HEK293 (cell line): ENCODE results near the gene TMEM174.

Experiments used
- CTCF ChIA-PET: fragments of 350-600 bp; formaldehyde crosslinking; extraction: SDS; loops from one replicate; lab custom pipeline; 2021; ENCODE audit warnings: antibody characterized with exemption; lab: Yijun Ruan, JAX
- POLR2A ChIA-PET: fragments of 300-600 bp; formaldehyde crosslinking; extraction: SDS; loops from one replicate; lab custom pipeline; 2020; ENCODE audit warnings: antibody characterized with exemption, inconsistent platforms; lab: Yijun Ruan, JAX
- H3K27ac ChIP-seq: fragments of 200-500 bp; sonication (Bioruptor generic); 2 replicates; pipeline ENCODE4 v1.5.1; 2014; ENCODE audit warnings: low read depth, low read length, control low read depth, inconsistent platforms; ENCODE audit errors: extremely low read depth
- H3K36me3 ChIP-seq, 2 experiments: fragments of 200-500 bp in 1 of 2; sonication (Bioruptor generic) in 1 of 2; 1 replicate in 1 of 2; 2 replicates in 1 of 2; pipeline ENCODE4 v1.5.1; 2014 to 2017; ENCODE audit warnings: inconsistent platforms in 2 of 2, low read length in 2 of 2; ENCODE audit not compliant: control insufficient read depth in 2 of 2, insufficient read depth in 1 of 2
- H3K4me1 ChIP-seq: fragments of 200-500 bp; sonication (Bioruptor generic); 2 replicates; pipeline ENCODE4 v1.5.1; 2014; ENCODE audit warnings: mild to moderate bottlenecking, low read length, inconsistent platforms; ENCODE audit not compliant: control insufficient read depth, insufficient read depth
- H3K4me3 ChIP-seq: 2 replicates; pipeline ENCODE4 v1.5.1; 2011; ENCODE audit warnings: low read depth, mild to moderate bottlenecking, control low read depth, low read length, moderate library complexity
- H3K9me3 ChIP-seq: fragments of 200-500 bp; sonication (Bioruptor generic); 2 replicates; pipeline ENCODE4 v1.5.1; 2014; ENCODE audit warnings: low read depth, low read length, inconsistent platforms; ENCODE audit not compliant: control insufficient read depth, insufficient read depth
- BCL11B ChIP-seq: fragments of 450-650 bp; formaldehyde crosslinking; IDR thresholded peaks from 2 replicates; pipeline ENCODE4 v1.5.1; 2016; ENCODE audit warnings: low read depth, missing biosample characterization, missing genetic modification characterization
- GLI2 ChIP-seq: fragments of 450-650 bp; formaldehyde crosslinking; IDR thresholded peaks from 2 replicates; pipeline ENCODE4; 2017; ENCODE audit warnings: missing biosample characterization, missing genetic modification characterization, low read depth, borderline replicate concordance
- MEIS1 ChIP-seq: sonication (generic); formaldehyde crosslinking; IDR thresholded peaks from 2 replicates; pipeline ENCODE4 v1.8.1; 2022; ENCODE audit warnings: missing genetic modification reagents, mild to moderate bottlenecking, borderline replicate concordance
- ZBTB17 ChIP-seq: fragments of 450-650 bp; formaldehyde crosslinking; IDR thresholded peaks from 2 replicates; pipeline ENCODE4 v1.5.1; 2016; ENCODE audit warnings: missing biosample characterization, missing genetic modification characterization
- ZBTB7A ChIP-seq: fragments of 450-650 bp; formaldehyde crosslinking; IDR thresholded peaks from 2 replicates; pipeline ENCODE4 v1.5.1; 2016; ENCODE audit warnings: low read depth, missing biosample characterization, missing genetic modification characterization
- ZFHX2 ChIP-seq: fragments of 450-650 bp; formaldehyde crosslinking; conservative IDR thresholded peaks from 2 replicates; pipeline ENCODE4 v1.5.1; 2016; ENCODE audit warnings: missing biosample characterization, missing genetic modification characterization
- ZFP37 ChIP-seq: fragments of 450-650 bp; formaldehyde crosslinking; IDR thresholded peaks from 2 replicates; pipeline ENCODE4 v1.5.1; 2016; ENCODE audit warnings: missing biosample characterization, missing genetic modification characterization
- ZNF10 ChIP-seq: fragments of 450-650 bp; formaldehyde crosslinking; IDR thresholded peaks from 2 replicates; pipeline ENCODE4 v1.5.1; 2017; ENCODE audit warnings: missing biosample characterization, missing genetic modification characterization
- ZNF175 ChIP-seq: fragments of 450-650 bp; formaldehyde crosslinking; IDR thresholded peaks from 2 replicates; pipeline ENCODE4 v1.5.1; 2016; ENCODE audit warnings: missing biosample characterization, missing genetic modification characterization
- ZNF184 ChIP-seq: fragments of 450-650 bp; IDR thresholded peaks from 2 replicates; pipeline ENCODE4 v1.5.1; 2018; ENCODE audit warnings: missing biosample characterization, mild to moderate bottlenecking, missing genetic modification characterization
- ZNF324 ChIP-seq: fragments of 450-650 bp; formaldehyde crosslinking; IDR thresholded peaks from 2 replicates; pipeline ENCODE4 v1.5.1; 2016; ENCODE audit warnings: missing biosample characterization, missing genetic modification characterization
- ZNF341 ChIP-seq: fragments of 450-650 bp; formaldehyde crosslinking; IDR thresholded peaks from 2 replicates; pipeline ENCODE4; 2016; ENCODE audit warnings: low read depth, missing biosample characterization, missing genetic modification characterization
- ZNF354C ChIP-seq: fragments of 450-650 bp; formaldehyde crosslinking; IDR thresholded peaks from 2 replicates; pipeline ENCODE4 v1.5.1; 2016; ENCODE audit warnings: missing biosample characterization, missing genetic modification characterization, low read depth, borderline replicate concordance
- ZNF366 ChIP-seq: fragments of 450-650 bp; formaldehyde crosslinking; conservative IDR thresholded peaks from 2 replicates; pipeline ENCODE4 v1.5.1; 2016; ENCODE audit warnings: missing biosample characterization, missing genetic modification characterization
- ZNF394 ChIP-seq: fragments of 450-650 bp; formaldehyde crosslinking; IDR thresholded peaks from 2 replicates; pipeline ENCODE4 v1.5.1; 2016; ENCODE audit warnings: missing biosample characterization, missing genetic modification characterization, mild to moderate bottlenecking, moderate library complexity, borderline replicate concordance
- ZNF555 ChIP-seq: fragments of 450-650 bp; formaldehyde crosslinking; conservative IDR thresholded peaks from 2 replicates; pipeline ENCODE4 v1.5.1; 2017; ENCODE audit warnings: missing biosample characterization, mild to moderate bottlenecking, missing genetic modification characterization, inconsistent platforms
- TF ChIP-seq, protein P1 (sequence below): fragments of 450-650 bp; formaldehyde crosslinking; IDR thresholded peaks from 2 replicates; pipeline ENCODE4 v1.5.1; 2016; ENCODE audit warnings: missing biosample characterization, missing genetic modification characterization, low read depth
- TF ChIP-seq, protein P2 (sequence below): fragments of 450-650 bp; formaldehyde crosslinking; IDR thresholded peaks from 2 replicates; pipeline ENCODE4 v1.5.1; 2016; ENCODE audit warnings: missing biosample characterization, missing genetic modification characterization
- TF ChIP-seq, protein P3 (sequence below): fragments of 450-650 bp; formaldehyde crosslinking; IDR thresholded peaks from 2 replicates; pipeline ENCODE4 v1.5.1; 2016; ENCODE audit warnings: missing biosample characterization, missing genetic modification characterization
- TF ChIP-seq, protein P4 (sequence below): fragments of 450-650 bp; formaldehyde crosslinking; IDR thresholded peaks from 2 replicates; pipeline ENCODE4 v1.5.1; 2016; ENCODE audit warnings: missing biosample characterization, missing genetic modification characterization
- TF ChIP-seq, protein P5 (sequence below): fragments of 450-650 bp; formaldehyde crosslinking; IDR thresholded peaks from 2 replicates; pipeline ENCODE4 v1.5.1; 2016; ENCODE audit warnings: missing biosample characterization, missing genetic modification characterization
- TF ChIP-seq, protein P6 (sequence below): fragments of 450-650 bp; IDR thresholded peaks from 2 replicates; pipeline ENCODE4 v1.5.1; 2018; ENCODE audit warnings: missing biosample characterization, missing genetic modification characterization

TMEM174 gene

DNA sequence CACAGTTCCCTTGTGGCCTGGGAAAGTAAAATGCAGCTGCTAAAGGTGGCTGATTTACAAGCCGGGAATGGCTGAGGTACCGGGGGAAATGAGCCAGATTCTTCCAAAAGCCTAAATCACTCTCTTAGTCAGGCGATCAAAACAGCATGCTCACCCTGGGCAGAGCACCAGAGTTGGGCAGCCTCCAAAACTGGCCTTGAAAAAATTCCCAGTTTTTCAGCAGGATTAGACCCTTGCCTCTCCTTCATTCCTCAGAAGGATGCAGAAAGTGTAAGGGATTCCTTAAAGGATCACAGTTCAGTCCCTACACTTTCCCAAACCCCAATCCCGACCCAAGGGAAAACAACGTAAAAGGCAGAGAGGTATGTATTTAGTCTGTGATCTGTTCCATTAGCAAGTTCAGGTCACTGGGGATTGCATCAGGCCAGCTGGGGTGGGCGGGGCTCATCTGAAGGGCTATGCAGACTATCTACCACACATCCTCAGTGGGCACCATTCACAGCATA lies 16.9 kb downstream of the TMEM174 start (continued):
- no peak for TF ChIP-seq ZNF555
- 0 out of 2 replicates have a peak, but pooled peaks have one; percentile 19 for TF ChIP-seq ZBTB17
- TF ChIP-seq, all 188 proteins: peak for 7

DNA sequence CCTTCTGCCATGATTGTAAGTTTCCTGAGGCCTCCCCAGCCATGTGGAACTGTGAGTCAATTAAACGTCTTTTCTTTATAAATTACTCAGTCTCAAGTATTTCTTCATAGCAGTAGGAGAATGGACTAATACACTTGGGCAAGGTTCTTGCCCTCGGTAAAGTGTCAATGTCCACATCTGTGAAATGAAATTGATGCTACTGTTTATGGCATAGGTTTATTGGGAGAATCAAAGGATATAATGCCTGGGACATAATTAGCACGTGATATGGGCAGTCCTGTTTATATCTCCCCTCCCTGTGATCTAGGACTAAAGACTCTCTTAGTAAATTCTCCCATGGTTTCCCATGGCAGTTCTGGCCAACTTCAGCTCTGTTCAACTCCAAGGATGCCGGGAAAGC lies 19.4 kb downstream of the TMEM174 start:
- no peak overlapping the region for H3K4me3 ChIP-seq
- no peak overlapping the region for H3K27ac ChIP-seq
- H3K9me3 ChIP-seq, result no peaks in the 10 kb centered on the region
- TF ChIP-seq, protein P1, sequence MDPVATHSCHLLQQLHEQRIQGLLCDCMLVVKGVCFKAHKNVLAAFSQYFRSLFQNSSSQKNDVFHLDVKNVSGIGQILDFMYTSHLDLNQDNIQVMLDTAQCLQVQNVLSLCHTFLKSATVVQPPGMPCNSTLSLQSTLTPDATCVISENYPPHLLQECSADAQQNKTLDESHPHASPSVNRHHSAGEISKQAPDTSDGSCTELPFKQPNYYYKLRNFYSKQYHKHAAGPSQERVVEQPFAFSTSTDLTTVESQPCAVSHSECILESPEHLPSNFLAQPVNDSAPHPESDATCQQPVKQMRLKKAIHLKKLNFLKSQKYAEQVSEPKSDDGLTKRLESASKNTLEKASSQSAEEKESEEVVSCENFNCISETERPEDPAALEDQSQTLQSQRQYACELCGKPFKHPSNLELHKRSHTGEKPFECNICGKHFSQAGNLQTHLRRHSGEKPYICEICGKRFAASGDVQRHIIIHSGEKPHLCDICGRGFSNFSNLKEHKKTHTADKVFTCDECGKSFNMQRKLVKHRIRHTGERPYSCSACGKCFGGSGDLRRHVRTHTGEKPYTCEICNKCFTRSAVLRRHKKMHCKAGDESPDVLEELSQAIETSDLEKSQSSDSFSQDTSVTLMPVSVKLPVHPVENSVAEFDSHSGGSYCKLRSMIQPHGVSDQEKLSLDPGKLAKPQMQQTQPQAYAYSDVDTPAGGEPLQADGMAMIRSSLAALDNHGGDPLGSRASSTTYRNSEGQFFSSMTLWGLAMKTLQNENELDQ (tag by site-specific recombination), result no peak
- TF ChIP-seq, protein P2, sequence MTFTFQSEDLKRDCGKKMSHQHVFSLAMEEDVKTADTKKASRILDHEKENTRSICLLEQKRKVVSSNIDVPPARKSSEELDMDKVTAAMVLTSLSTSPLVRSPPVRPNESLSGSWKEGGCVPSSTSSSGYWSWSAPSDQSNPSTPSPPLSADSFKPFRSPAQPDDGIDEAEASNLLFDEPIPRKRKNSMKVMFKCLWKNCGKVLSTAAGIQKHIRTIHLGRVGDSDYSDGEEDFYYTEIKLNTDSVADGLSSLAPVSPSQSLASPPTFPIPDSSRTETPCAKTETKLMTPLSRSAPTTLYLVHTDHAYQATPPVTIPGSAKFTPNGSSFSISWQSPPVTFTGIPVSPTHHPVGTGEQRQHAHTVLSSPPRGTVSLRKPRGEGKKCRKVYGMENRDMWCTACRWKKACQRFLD, result no peak
- no peak for TF ChIP-seq BCL11B (tag by site-specific recombination)
- TF ChIP-seq, protein P3, sequence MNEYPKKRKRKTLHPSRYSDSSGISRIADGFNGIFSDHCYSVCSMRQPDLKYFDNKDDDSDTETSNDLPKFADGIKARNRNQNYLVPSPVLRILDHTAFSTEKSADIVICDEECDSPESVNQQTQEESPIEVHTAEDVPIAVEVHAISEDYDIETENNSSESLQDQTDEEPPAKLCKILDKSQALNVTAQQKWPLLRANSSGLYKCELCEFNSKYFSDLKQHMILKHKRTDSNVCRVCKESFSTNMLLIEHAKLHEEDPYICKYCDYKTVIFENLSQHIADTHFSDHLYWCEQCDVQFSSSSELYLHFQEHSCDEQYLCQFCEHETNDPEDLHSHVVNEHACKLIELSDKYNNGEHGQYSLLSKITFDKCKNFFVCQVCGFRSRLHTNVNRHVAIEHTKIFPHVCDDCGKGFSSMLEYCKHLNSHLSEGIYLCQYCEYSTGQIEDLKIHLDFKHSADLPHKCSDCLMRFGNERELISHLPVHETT (tag by site-specific recombination), result no peak
- TF ChIP-seq, protein P4, sequence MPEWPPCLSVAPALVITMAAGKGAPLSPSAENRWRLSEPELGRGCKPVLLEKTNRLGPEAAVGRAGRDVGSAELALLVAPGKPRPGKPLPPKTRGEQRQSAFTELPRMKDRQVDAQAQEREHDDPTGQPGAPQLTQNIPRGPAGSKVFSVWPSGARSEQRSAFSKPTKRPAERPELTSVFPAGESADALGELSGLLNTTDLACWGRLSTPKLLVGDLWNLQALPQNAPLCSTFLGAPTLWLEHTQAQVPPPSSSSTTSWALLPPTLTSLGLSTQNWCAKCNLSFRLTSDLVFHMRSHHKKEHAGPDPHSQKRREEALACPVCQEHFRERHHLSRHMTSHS, result no peak
- ChIA-PET CTCF (interaction anchor here (0.6 to 1.9 kb wide), 2 partner anchors 9 to 259 kb away, joined by 4 to 6 read pairs; no protein-coding TSS in a partner anchor), POLR2A (no interaction called here)
- no peaks in the 10 kb centered on the region for H3K36me3 ChIP-seq
- H3K4me1 ChIP-seq, result no peaks in the 10 kb centered on the region

DNA sequence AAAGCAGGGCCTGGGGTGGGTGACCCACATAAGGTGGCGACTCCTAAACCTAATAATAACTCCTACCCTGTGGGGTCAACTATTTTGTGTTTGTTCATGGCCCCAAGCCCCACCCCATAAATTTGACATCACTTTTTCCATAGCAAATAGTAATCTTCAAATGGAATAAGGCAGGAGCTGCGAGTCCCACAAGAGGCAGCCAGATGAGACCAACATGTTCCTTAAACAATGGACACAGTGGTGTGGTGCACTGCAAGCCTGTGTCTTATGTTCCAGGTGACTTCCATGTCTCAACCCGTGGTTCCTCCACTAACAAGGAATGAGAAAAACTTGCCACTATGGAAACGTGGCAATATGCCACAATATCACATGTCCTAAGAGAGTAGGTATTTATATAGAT lies 20.6 kb downstream of the TMEM174 start:
- Histone ChIP-seq H3K4me1 (no peaks in the 10 kb centered on the region), H3K4me3 (no peak overlapping the region), H3K9me3 (no peaks in the 10 kb centered on the region), H3K36me3 (no peaks in the 10 kb centered on the region), H3K27ac (no peak overlapping the region)
- CTCF ChIA-PET, result interaction anchor here (1.9 kb wide), 1 partner anchor 8 kb away, joined by 6 read pairs; no protein-coding TSS in a partner anchor
- TF ChIP-seq ZNF354C (tag by site-specific recombination) (no peak), ZNF324 (tag by site-specific recombination) (no peak), ZNF394 (no peak), ZNF366 (no peak), GLI2 (tag by site-specific recombination) (no peak), ZNF175 (tag by site-specific recombination) (no peak)
- POLR2A ChIA-PET, result no interaction called here

DNA sequence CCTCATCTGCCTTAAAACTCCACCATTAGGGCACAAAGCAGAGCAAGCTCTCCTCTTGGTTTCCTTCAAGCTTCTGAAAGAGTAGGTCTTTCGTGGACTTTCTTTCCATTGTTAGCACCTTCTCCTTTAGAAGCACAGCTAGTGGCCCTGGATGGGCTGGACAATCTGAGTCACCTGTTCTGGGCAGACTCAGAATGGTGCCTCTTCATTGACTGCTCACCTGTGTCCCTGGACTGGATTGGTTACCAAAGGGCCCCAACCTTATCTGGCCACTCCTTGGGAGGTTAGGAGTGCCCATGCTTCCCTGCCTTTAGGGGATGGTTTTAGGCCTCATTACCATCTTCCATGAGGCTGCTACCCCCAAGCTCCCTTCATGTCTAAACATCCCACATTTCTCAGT lies 23.2 kb downstream of the TMEM174 start:
- H3K27ac ChIP-seq, result no peak overlapping the region
- no peaks in the 10 kb centered on the region for H3K9me3 ChIP-seq
- ChIA-PET POLR2A (no interaction called here), CTCF (interaction anchor here (1.2 kb wide), 1 partner anchor 113 kb away, joined by 3 read pairs; no protein-coding TSS in a partner anchor)
- H3K4me3 ChIP-seq, result no peak overlapping the region
- H3K36me3 ChIP-seq, result no peaks in the 10 kb centered on the region
- H3K4me1 ChIP-seq, result no peaks in the 10 kb centered on the region
- no peak for TF ChIP-seq ZNF184 (tag by site-specific recombination)
- TF ChIP-seq ZFP37, result no peak
- TF ChIP-seq, protein P5, sequence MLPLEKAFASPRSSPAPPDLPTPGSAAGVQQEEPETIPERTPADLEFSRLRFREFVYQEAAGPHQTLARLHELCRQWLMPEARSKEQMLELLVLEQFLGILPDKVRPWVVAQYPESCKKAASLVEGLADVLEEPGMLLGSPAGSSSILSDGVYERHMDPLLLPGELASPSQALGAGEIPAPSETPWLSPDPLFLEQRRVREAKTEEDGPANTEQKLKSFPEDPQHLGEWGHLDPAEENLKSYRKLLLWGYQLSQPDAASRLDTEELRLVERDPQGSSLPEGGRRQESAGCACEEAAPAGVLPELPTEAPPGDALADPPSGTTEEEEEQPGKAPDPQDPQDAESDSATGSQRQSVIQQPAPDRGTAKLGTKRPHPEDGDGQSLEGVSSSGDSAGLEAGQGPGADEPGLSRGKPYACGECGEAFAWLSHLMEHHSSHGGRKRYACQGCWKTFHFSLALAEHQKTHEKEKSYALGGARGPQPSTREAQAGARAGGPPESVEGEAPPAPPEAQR (tag by site-specific recombination), result no peak
- TF ChIP-seq ZBTB7A (tag by site-specific recombination), result no peak
- no peak for TF ChIP-seq ZNF10
- TF ChIP-seq ZFHX2 (tag by site-specific recombination), result no peak
- TF ChIP-seq, protein P6, sequence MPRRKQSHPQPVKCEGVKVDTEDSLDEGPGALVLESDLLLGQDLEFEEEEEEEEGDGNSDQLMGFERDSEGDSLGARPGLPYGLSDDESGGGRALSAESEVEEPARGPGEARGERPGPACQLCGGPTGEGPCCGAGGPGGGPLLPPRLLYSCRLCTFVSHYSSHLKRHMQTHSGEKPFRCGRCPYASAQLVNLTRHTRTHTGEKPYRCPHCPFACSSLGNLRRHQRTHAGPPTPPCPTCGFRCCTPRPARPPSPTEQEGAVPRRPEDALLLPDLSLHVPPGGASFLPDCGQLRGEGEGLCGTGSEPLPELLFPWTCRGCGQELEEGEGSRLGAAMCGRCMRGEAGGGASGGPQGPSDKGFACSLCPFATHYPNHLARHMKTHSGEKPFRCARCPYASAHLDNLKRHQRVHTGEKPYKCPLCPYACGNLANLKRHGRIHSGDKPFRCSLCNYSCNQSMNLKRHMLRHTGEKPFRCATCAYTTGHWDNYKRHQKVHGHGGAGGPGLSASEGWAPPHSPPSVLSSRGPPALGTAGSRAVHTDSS (tag by site-specific recombination), result no peak
- no peak for TF ChIP-seq MEIS1 (CRISPR knock-in tag)
- TF ChIP-seq ZNF341 (tag by site-specific recombination), result no peak
